Mesothelial cell of epicardium (in vitro differentiated cells): ENCODE results near the gene ITIH3. TPM values are rescaled to one million over a fixed set of nuclear protein-coding genes. Genes with fewer than 3 reads are reported as not detected.
A peak's percentile ranks its signal among the peaks of the same experiment; 100 is the strongest.

ENCODE experiments used
- DNase-seq, 2 experiments: peaks; one replicate each; pipeline ENCODE4 v3.0.0; 2021; ENCODE audit warnings: low spot score in 2 of 2; ENCODE audit not compliant: unreplicated experiment in 2 of 2
- H3K27ac Mint-ChIP-seq: 2 replicates; pipeline ENCODE4 v1.8.0; 2021; ENCODE audit warnings: mixed read lengths
- H3K27me3 Mint-ChIP-seq: 2 replicates; pipeline ENCODE4 v1.8.0; 2021; ENCODE audit warnings: low read depth, mixed read lengths
- H3K36me3 Mint-ChIP-seq: 2 replicates; pipeline ENCODE4 v1.8.0; 2021; ENCODE audit warnings: mixed read lengths
- H3K4me1 Mint-ChIP-seq: 2 replicates; pipeline ENCODE4 v1.8.0; 2021; ENCODE audit warnings: mixed read lengths
- H3K4me3 Mint-ChIP-seq: 2 replicates; pipeline ENCODE4 v1.8.0; 2021; ENCODE audit warnings: mild to moderate bottlenecking, moderate library complexity, mixed read lengths
- H3K9me3 Mint-ChIP-seq: 2 replicates; pipeline ENCODE4 v1.8.0; 2021; ENCODE audit warnings: mixed read lengths
- CTCF ChIP-seq: fragments of 200-600 bp; sonication (generic); IDR thresholded peaks from one replicate; pipeline ENCODE4 v1.5.0; 2021; ENCODE audit warnings: antibody characterized with exemption; ENCODE audit not compliant: unreplicated experiment
- total RNA-seq: library from RNA; stranded (reverse); gene quantifications from 3 replicates; pipeline ENCODE4 v1.2.1, GENCODE V29; 2021

The ITIH3 gene
- total RNA-seq, 1 donor from 2014 or later, result 22.4 TPM

- no peak overlapping the region for H3K4me3 Mint-ChIP-seq
- no peak for TF ChIP-seq CTCF
- H3K27ac Mint-ChIP-seq, result no peak overlapping the region
- H3K27me3 Mint-ChIP-seq, result no peaks in the 10 kb centered on the region
- no peaks in the 10 kb centered on the region for H3K9me3 Mint-ChIP-seq
- DNase-seq, result no peak
- H3K36me3 Mint-ChIP-seq, result no peaks in the 10 kb centered on the region
- no peaks in the 10 kb centered on the region for H3K4me1 Mint-ChIP-seq
Observed at GRCh38 chr3:52819936-52820335, 25.3 kb downstream of the ITIH3 start.

- Mint-ChIP-seq H3K27me3 (no peaks in the 10 kb centered on the region), H3K4me1 (no peaks in the 10 kb centered on the region), H3K9me3 (no peaks in the 10 kb centered on the region), H3K4me3 (no peak overlapping the region), H3K27ac (no peak overlapping the region), H3K36me3 (no peaks in the 10 kb centered on the region)
- TF ChIP-seq CTCF, result peak; percentile 59
- DNase-seq, result no peak
Observed at GRCh38 chr3:52820736-52821135, 26.1 kb downstream of the ITIH3 start.

DNA sequence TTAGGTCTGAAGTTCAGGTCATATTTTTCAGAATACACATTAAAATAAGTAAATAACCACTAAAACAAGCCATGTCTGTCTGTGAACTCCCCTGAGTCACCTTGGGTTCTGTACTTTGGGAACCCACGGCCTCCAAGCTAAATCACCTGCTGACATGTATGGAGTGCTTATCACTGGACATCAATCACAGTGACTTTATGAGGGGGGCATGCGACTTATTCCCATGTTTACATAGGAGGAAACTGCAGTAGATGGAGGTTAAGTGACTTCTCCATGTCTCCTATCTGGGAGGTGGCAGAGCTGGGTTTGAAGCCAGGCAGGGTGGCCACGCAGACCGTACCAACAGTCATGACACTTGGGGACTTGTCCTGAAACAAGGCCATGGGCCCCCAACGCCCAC, 27.8 kb downstream of the ITIH3 start:
- Mint-ChIP-seq H3K36me3 (no peaks in the 10 kb centered on the region), H3K9me3 (no peaks in the 10 kb centered on the region), H3K27ac (no peak overlapping the region), H3K27me3 (no peaks in the 10 kb centered on the region), H3K4me3 (no peak overlapping the region), H3K4me1 (no peaks in the 10 kb centered on the region)
- TF ChIP-seq CTCF, result no peak
- no peak for DNase-seq

GRCh38 chr3:52824037-52824436, 29.4 kb downstream of the ITIH3 start:
- DNase-seq, result no peak
- Mint-ChIP-seq H3K27ac (no peak overlapping the region), H3K36me3 (no peaks in the 10 kb centered on the region), H3K4me3 (no peak overlapping the region), H3K27me3 (no peaks in the 10 kb centered on the region), H3K9me3 (no peaks in the 10 kb centered on the region), H3K4me1 (no peaks in the 10 kb centered on the region)
- TF ChIP-seq CTCF, result no peak

DNA sequence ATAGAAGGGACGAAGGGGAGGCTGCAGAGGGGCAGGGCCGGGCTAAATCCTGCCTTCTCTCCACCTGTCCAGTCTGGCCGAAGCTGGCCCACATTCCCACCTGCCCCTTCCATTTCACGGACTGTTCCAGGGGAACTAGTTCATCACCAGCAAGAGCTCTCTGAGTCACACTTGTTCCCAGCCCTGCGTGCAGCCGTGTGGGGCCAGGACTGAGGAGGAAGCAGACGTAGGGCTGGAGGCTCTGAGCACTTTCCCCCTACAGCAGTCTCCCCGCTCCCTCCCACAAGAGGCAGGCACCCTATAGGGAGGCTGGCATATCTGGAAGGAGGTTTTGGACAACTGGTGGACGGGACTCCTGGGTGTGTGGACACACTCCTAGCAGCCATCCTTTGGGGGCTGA, 32.8 kb downstream of the ITIH3 start:
- TF ChIP-seq CTCF, result no peak
- DNase-seq, result no peak
- Mint-ChIP-seq H3K36me3 (no peaks in the 10 kb centered on the region), H3K9me3 (no peaks in the 10 kb centered on the region), H3K4me3 (no peak overlapping the region), H3K4me1 (peaks cover 2% of the 10 kb centered on the region), H3K27me3 (no peaks in the 10 kb centered on the region), H3K27ac (no peak overlapping the region)

DNA sequence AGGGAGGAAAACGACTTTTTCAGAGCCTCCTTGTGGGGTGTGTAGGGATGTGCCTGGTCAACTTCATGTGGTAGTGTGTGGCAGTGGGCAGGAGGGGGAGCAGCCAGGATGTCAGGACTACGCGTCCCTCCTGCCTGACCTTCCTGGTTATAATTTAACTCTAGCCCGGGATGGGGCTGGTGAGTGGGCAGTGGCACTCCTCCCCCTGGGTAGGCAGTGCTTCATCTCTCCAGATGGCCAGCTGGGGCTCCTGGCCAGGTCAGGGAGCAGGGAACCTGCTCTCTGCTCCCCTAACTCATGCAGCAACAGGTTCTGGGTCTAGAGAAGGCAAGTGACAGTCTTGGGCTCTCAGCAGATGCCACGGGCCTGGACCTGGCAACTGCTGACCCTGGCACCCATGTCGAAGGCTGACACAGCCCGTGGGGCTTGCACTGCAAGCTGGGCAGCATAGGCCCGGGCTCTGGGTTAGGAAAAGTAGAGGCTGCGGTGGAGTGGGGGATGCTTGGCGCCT, 33.3 kb downstream of the ITIH3 start:
- DNase-seq, result no peak
- no peak overlapping the region for H3K4me3 Mint-ChIP-seq

More for the DNA sequence above, 33.3 kb downstream of the ITIH3 start:
- no peaks in the 10 kb centered on the region for H3K27me3 Mint-ChIP-seq
- H3K36me3 Mint-ChIP-seq, result no peaks in the 10 kb centered on the region
- H3K4me1 Mint-ChIP-seq, result peaks cover 2% of the 10 kb centered on the region
- TF ChIP-seq CTCF, result no peak
- no peaks in the 10 kb centered on the region for H3K9me3 Mint-ChIP-seq
- H3K27ac Mint-ChIP-seq, result no peak overlapping the region
